HG02970 (cell line): ENCODE data around the gene PLXNB2.

Source experiments
- ATAC-seq: cut with Tn5 transposase; IDR thresholded peaks from one replicate; pipeline ENCODE4 v1.9.1; 2021; ENCODE audit warnings: mild to moderate bottlenecking, moderate library complexity, moderate number of reproducible peaks; ENCODE audit not compliant: unreplicated experiment, low FRiP score

PLXNB2 gene

GRCh38 chr22:50243685-50244419, 63.6 kb downstream of the PLXNB2 start:
- ATAC-seq = no peak

GRCh38 chr22:50242406-50242949, 65.0 kb downstream of the PLXNB2 start:
- ATAC-seq = no peak

- ATAC-seq = no peak
Measured at GRCh38 chr22:50238755-50239154, 68.7 kb downstream of the PLXNB2 start.

GRCh38 chr22:50236731-50237409, 70.6 kb downstream of the PLXNB2 start:
- no peak for ATAC-seq

GRCh38 chr22:50233223-50233622, 74.2 kb downstream of the PLXNB2 start:
- ATAC-seq = no peak

- ATAC-seq = no peak
Measured at GRCh38 chr22:50232481-50233151, 74.8 kb downstream of the PLXNB2 start.

GRCh38 chr22:50229370-50229769, 78.1 kb downstream of the PLXNB2 start:
- ATAC-seq = no peak

GRCh38 chr22:50228366-50228765, 79.1 kb downstream of the PLXNB2 start:
- ATAC-seq = no peak

GRCh38 chr22:50227579-50228215, 79.7 kb downstream of the PLXNB2 start:
- ATAC-seq = no peak

GRCh38 chr22:50226875-50227165, 80.6 kb downstream of the PLXNB2 start:
- no peak for ATAC-seq

- no peak for ATAC-seq
Measured at GRCh38 chr22:50226063-50226874, 81.2 kb downstream of the PLXNB2 start.

GRCh38 chr22:50225200-50225969, 82.1 kb downstream of the PLXNB2 start:
- no peak for ATAC-seq
